ENCODE data around the gene ALKBH4.

The ALKBH4 gene

DNA sequence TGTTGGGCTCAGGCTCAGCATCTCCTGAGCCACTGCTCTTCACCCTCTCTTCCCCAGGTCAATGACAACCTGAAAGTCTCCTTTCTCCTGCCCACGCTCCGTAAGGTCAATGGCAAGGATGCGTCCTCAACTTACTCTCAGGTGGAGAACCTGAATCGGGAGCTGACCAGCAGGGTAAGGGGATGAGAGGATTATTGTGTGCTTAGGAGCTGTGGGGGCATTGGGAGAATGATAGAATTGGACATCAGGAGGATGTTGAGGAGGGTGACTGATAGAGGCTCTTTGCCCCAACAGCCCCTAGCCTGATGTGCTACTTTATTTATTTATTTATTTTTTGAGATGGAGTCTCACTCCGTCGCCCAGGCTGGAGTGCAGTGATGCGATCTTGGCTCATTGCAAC lies 1.4 kb upstream of the ALKBH4 start:
- no CpG with 5 or more reads among the region's 7 CpGs for WGBS, 2 donors (ENCODE audit: extremely low coverage in 2 of 2, insufficient read length in 2 of 2, insufficient replicate concordance in 1 of 2)
- Histone ChIP-seq H3K14ac (ENCODE audit: low read length) (no peak overlapping the region), H2BK12ac (ENCODE audit: low read length) (no peak overlapping the region), H3K36me3 (replicated peaks in 1 of 2; ENCODE audit: control insufficient read depth in 2 of 2, insufficient read depth in 2 of 2, low read length in 2 of 2) (peaks cover 14 to 42% of the 10 kb centered on the region in 2 donors), H3K4me2 (ENCODE audit: insufficient read depth, low read length, poor library complexity, severe bottlenecking) (no peak overlapping the region), H3K27ac (replicated peaks; ENCODE audit: low read length) (no peak overlapping the region), H3K4ac (ENCODE audit: low read length) (no peak overlapping the region), H3K4me3 (ENCODE audit: low read length in 2 of 2) (peak overlapping the region; percentile 41 to 97), H3K27me3 (ENCODE audit: control insufficient read depth in 3 of 3, insufficient read depth in 3 of 3, low read depth in 1 of 3, low read length in 3 of 3) (no peaks in the 10 kb centered on the region), H4K91ac (ENCODE audit: low read depth, low read length, poor library complexity) (no peak overlapping the region), H2AK5ac (ENCODE audit: low read depth, low read length) (no peak overlapping the region), H3K9me3 (replicated peaks in 1 of 2; ENCODE audit: control insufficient read depth in 2 of 2, insufficient read depth in 1 of 2, low read depth in 1 of 2, low read length in 2 of 2) (peaks cover 0 to 2% of the 10 kb centered on the region in 2 donors), H4K8ac (ENCODE audit: low read depth, low read length) (no peak overlapping the region), H3K23ac (ENCODE audit: low read depth, low read length, poor library complexity) (no peak overlapping the region), H3K18ac (ENCODE audit: low read length) (no peak overlapping the region), H2BK120ac (ENCODE audit: low read depth, low read length) (no peak overlapping the region), H2BK15ac (ENCODE audit: low read length) (no peak overlapping the region), H3K4me1 (ENCODE audit: control insufficient read depth in 2 of 2, insufficient read depth in 1 of 2, low read depth in 1 of 2, low read length in 2 of 2) (peaks cover 6% of the 10 kb centered on the region in 2 donors), H2BK5ac (ENCODE audit: low read length) (no peak overlapping the region), H3K79me1 (ENCODE audit: low read depth, low read length) (peaks cover 14% of the 10 kb centered on the region), H2AFZ (ENCODE audit: low read length) (no peak overlapping the region), H3K9ac (ENCODE audit: low read depth, low read length, poor library complexity) (no peak overlapping the region)
- no peak for DNase-seq (ENCODE audit: low spot score)

DNA sequence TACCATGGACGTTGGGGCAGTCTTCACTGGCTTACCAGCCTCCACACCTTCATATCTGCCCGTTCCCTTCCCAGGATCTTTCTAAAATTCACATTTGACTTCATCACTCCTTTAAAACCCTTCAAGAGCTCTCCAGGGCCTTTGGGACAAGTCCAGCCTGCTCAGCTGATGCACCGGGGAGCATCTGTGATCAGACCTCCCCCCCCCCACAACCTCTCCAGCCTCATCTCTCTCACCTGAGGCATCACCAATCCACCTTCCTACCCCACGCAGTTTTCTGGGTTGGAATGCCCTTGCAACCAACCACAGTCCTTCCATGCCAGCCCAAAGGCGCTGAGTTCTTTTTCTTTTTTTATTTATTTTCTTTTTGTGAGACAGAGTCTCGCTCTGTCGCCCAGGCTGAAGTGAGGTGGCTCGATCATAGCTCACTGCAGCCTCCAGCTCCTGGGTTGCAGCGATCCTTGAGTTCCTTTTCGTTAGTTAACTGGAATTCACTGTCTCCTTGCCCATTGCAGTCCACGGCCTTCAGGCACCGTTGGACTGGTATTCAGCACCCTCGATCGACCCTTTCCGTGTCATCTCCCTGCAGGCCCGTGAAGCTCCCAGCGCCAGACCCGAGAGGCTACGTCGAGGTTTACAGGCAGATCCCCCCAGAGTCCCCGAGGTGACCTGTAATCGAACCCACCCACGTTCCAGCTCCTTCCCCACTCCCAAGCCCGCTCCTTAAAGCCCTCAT lies 654 bp downstream of the ALKBH4 start:
- H3K9me3 ChIP-seq (replicated peaks in 1 of 2; ENCODE audit: control insufficient read depth in 2 of 2, insufficient read depth in 1 of 2, low read depth in 1 of 2, low read length in 2 of 2): peaks cover 0 to 2% of the 10 kb centered on the region in 2 donors
- DNase-seq (ENCODE audit: low spot score): no peak
- peaks cover 14% of the 10 kb centered on the region for H3K79me1 ChIP-seq (ENCODE audit: low read depth, low read length)
- no peak overlapping the region for H3K27ac ChIP-seq (replicated peaks; ENCODE audit: low read length)
- H3K27me3 ChIP-seq (ENCODE audit: control insufficient read depth in 3 of 3, insufficient read depth in 3 of 3, low read depth in 1 of 3, low read length in 3 of 3): no peaks in the 10 kb centered on the region
- peak overlapping the region; percentile 90 to 97 for H3K4me3 ChIP-seq (ENCODE audit: low read length in 2 of 2)
- H4K91ac ChIP-seq (ENCODE audit: low read depth, low read length, poor library complexity): no peak overlapping the region
- peak overlapping the region; percentile 87 for H3K23ac ChIP-seq (ENCODE audit: low read depth, low read length, poor library complexity)
- H2BK5ac ChIP-seq (ENCODE audit: low read length): peak overlapping the region; percentile 72
- no peak overlapping the region for H3K4ac ChIP-seq (ENCODE audit: low read length)
- H2BK120ac ChIP-seq (ENCODE audit: low read depth, low read length): no peak overlapping the region
- peak overlapping the region; percentile 99 for H3K14ac ChIP-seq (ENCODE audit: low read length)
- H2BK12ac ChIP-seq (ENCODE audit: low read length): no peak overlapping the region
- no CpG with 5 or more reads among the region's 24 CpGs for WGBS, 2 donors (ENCODE audit: extremely low coverage in 2 of 2, insufficient read length in 2 of 2, insufficient replicate concordance in 1 of 2)
- peak overlapping the region; percentile 99 for H2AFZ ChIP-seq (ENCODE audit: low read length)
- H3K9ac ChIP-seq (ENCODE audit: low read depth, low read length, poor library complexity): peak overlapping the region; percentile 97
- H2AK5ac ChIP-seq (ENCODE audit: low read depth, low read length): peak overlapping the region; percentile 6
- peaks cover 6% of the 10 kb centered on the region in 2 donors for H3K4me1 ChIP-seq (ENCODE audit: control insufficient read depth in 2 of 2, insufficient read depth in 1 of 2, low read depth in 1 of 2, low read length in 2 of 2)
- peak overlapping the region; percentile 82 for H3K4me2 ChIP-seq (ENCODE audit: insufficient read depth, low read length, poor library complexity, severe bottlenecking)
- peak overlapping the region; percentile 97 for H3K18ac ChIP-seq (ENCODE audit: low read length)
- H4K8ac ChIP-seq (ENCODE audit: low read depth, low read length): peak overlapping the region; percentile 66
- H3K36me3 ChIP-seq (replicated peaks in 1 of 2; ENCODE audit: control insufficient read depth in 2 of 2, insufficient read depth in 2 of 2, low read length in 2 of 2): peaks cover 12 to 31% of the 10 kb centered on the region in 2 donors
- H2BK15ac ChIP-seq (ENCODE audit: low read length): no peak overlapping the region

DNA sequence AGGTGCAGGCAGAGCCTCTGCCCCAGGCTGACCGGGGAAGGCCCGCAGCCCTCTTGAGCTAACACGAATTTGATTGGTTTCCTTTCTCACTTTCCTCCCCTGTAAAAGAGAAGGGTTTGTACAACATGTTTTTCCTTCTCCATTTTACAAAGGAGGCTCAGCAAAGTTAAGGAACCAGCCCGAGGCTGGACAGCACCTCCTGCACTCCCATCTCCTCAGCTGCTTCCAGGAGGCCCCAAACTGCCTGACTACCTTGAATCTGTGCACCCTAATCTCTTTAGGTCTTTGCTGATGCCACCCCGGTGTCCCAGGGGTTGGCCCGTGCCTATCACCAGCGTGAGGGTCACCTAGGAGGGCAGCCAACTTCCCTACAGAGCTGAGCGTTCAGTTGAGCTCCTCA lies 4.2 kb downstream of the ALKBH4 start:
- Histone ChIP-seq H3K4me2 (ENCODE audit: insufficient read depth, low read length, poor library complexity, severe bottlenecking) (no peak overlapping the region), H3K9ac (ENCODE audit: low read depth, low read length, poor library complexity) (no peak overlapping the region), H3K4me3 (ENCODE audit: low read length in 2 of 2) (no peak overlapping the region), H2BK5ac (ENCODE audit: low read length) (no peak overlapping the region), H3K9me3 (replicated peaks in 1 of 2; ENCODE audit: control insufficient read depth in 2 of 2, insufficient read depth in 1 of 2, low read depth in 1 of 2, low read length in 2 of 2) (no peaks in the 10 kb centered on the region), H3K14ac (ENCODE audit: low read length) (no peak overlapping the region), H2BK120ac (ENCODE audit: low read depth, low read length) (no peak overlapping the region), H3K79me1 (ENCODE audit: low read depth, low read length) (peaks cover 6% of the 10 kb centered on the region), H3K4ac (ENCODE audit: low read length) (no peak overlapping the region), H2AFZ (ENCODE audit: low read length) (no peak overlapping the region), H3K36me3 (replicated peaks in 1 of 2; ENCODE audit: control insufficient read depth in 2 of 2, insufficient read depth in 2 of 2, low read length in 2 of 2) (peaks cover 20 to 42% of the 10 kb centered on the region in 2 donors), H4K8ac (ENCODE audit: low read depth, low read length) (no peak overlapping the region), H4K91ac (ENCODE audit: low read depth, low read length, poor library complexity) (no peak overlapping the region), H3K18ac (ENCODE audit: low read length) (no peak overlapping the region), H2BK15ac (ENCODE audit: low read length) (no peak overlapping the region), H3K27me3 (ENCODE audit: control insufficient read depth in 3 of 3, insufficient read depth in 3 of 3, low read depth in 1 of 3, low read length in 3 of 3) (no peaks in the 10 kb centered on the region), H2AK5ac (ENCODE audit: low read depth, low read length) (no peak overlapping the region), H3K4me1 (ENCODE audit: control insufficient read depth in 2 of 2, insufficient read depth in 1 of 2, low read depth in 1 of 2, low read length in 2 of 2) (peaks cover 3% of the 10 kb centered on the region in 2 donors), H3K23ac (ENCODE audit: low read depth, low read length, poor library complexity) (no peak overlapping the region), H2BK12ac (ENCODE audit: low read length) (no peak overlapping the region), H3K27ac (replicated peaks; ENCODE audit: low read length) (no peak overlapping the region)
- no CpG with 5 or more reads among the region's 8 CpGs for WGBS, 2 donors (ENCODE audit: extremely low coverage in 2 of 2, insufficient read length in 2 of 2, insufficient replicate concordance in 1 of 2)
- DNase-seq (ENCODE audit: low spot score): no peak

DNA sequence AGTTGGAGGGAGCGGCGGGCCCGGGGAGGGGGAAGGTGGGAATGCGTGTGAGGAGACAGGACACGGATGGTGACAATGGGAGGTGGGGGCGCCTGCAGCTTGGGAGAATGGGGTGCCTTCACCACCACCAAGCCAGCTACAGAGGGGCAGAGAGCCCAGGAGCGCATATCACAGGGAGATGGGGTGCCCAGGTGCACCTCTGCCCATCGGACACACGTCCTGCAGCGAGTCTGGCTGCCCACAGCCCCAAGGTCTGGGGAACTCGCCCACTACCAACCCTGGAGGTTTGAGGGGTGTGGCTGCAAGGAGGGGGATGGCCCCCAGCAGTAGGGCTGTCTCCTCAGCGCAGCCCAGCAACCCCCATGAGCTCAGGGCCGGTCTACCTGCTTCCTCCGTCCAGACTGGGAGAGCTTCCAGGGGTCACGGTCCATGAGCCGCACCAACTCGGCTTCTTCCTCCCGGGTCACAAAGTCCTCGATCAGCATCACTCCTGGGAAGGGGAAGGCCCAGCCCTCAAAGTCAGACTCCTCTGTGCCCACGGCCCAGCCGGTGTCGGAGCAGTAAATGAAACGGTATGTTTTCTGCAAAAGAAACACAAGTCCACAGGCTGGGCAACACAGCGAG lies 5.3 kb downstream of the ALKBH4 start:
- Histone ChIP-seq H3K4me2 (ENCODE audit: insufficient read depth, low read length, poor library complexity, severe bottlenecking) (no peak overlapping the region), H2BK15ac (ENCODE audit: low read length) (no peak overlapping the region), H2AFZ (ENCODE audit: low read length) (no peak overlapping the region), H3K27me3 (ENCODE audit: control insufficient read depth in 3 of 3, insufficient read depth in 3 of 3, low read depth in 1 of 3, low read length in 3 of 3) (no peaks in the 10 kb centered on the region), H3K27ac (replicated peaks; ENCODE audit: low read length) (no peak overlapping the region), H3K79me1 (ENCODE audit: low read depth, low read length) (peaks cover 3% of the 10 kb centered on the region), H3K4me3 (ENCODE audit: low read length in 2 of 2) (peak overlapping the region in 1 of 2 donors; percentile 43), H3K23ac (ENCODE audit: low read depth, low read length, poor library complexity) (no peak overlapping the region), H4K8ac (ENCODE audit: low read depth, low read length) (no peak overlapping the region), H2BK5ac (ENCODE audit: low read length) (no peak overlapping the region), H3K36me3 (replicated peaks in 1 of 2; ENCODE audit: control insufficient read depth in 2 of 2, insufficient read depth in 2 of 2, low read length in 2 of 2) (peaks cover 24 to 44% of the 10 kb centered on the region in 2 donors), H2BK12ac (ENCODE audit: low read length) (no peak overlapping the region), H3K9ac (ENCODE audit: low read depth, low read length, poor library complexity) (no peak overlapping the region), H2AK5ac (ENCODE audit: low read depth, low read length) (no peak overlapping the region), H3K9me3 (replicated peaks in 1 of 2; ENCODE audit: control insufficient read depth in 2 of 2, insufficient read depth in 1 of 2, low read depth in 1 of 2, low read length in 2 of 2) (no peaks in the 10 kb centered on the region), H3K18ac (ENCODE audit: low read length) (no peak overlapping the region), H3K14ac (ENCODE audit: low read length) (no peak overlapping the region), H2BK120ac (ENCODE audit: low read depth, low read length) (no peak overlapping the region), H4K91ac (ENCODE audit: low read depth, low read length, poor library complexity) (no peak overlapping the region), H3K4ac (ENCODE audit: low read length) (no peak overlapping the region), H3K4me1 (ENCODE audit: control insufficient read depth in 2 of 2, insufficient read depth in 1 of 2, low read depth in 1 of 2, low read length in 2 of 2) (peaks cover 3% of the 10 kb centered on the region in 2 donors)
- DNase-seq (ENCODE audit: low spot score): no peak
- no CpG with 5 or more reads among the region's 24 CpGs for WGBS, 2 donors (ENCODE audit: extremely low coverage in 2 of 2, insufficient read length in 2 of 2, insufficient replicate concordance in 1 of 2)
